OCI-LY7 (cell line): ENCODE measurements around the gene DIAPH1.

Experiments used
- CTCF ChIP-seq: fragments of 200-600 bp; sonication (generic); conservative IDR thresholded peaks from 2 replicates; pipeline ENCODE4 v1.5.1; 2014; ENCODE audit warnings: mild to moderate bottlenecking, antibody characterized with exemption, low read length, moderate library complexity, mixed read lengths
- EZH2phosphoT487 ChIP-seq: fragments of 200-600 bp; sonication (generic); IDR thresholded peaks from 2 replicates; pipeline ENCODE4 v1.6.1; 2018; ENCODE audit warnings: low read depth, borderline replicate concordance, mild to moderate bottlenecking, mixed run types, antibody characterized with exemption, low read length, moderate library complexity, mixed read lengths

- TF ChIP-seq CTCF (no peak), EZH2phosphoT487 (no peak)
These were observed 110.4 kb downstream of the DIAPH1 start for GRCh38 chr5:141508440-141508797.
